ENCODE measurements around the gene ZFYVE26. TPM values are rescaled to one million over a fixed set of nuclear protein-coding genes. Genes with fewer than 3 reads are reported as not detected.

Gene ZFYVE26
- polyA plus RNA-seq, 1 donor from 2014 or later, result 3.7 TPM

Other genes with a start within 250 kb of the ZFYVE26 start
- gene PIGH, start 216.3 kb downstream of the ZFYVE26 start, polyA plus RNA-seq, result 46.6 TPM
- gene ARG2, start 196.7 kb downstream of the ZFYVE26 start, polyA plus RNA-seq, result 1.8 TPM
- gene VTI1B, start 142.0 kb downstream of the ZFYVE26 start, polyA plus RNA-seq, result 84.8 TPM
- gene RDH11, start 120.8 kb downstream of the ZFYVE26 start, polyA plus RNA-seq, result 58.5 TPM
- 0.11 TPM for gene RDH12, start 114.7 kb downstream of the ZFYVE26 start, polyA plus RNA-seq
- gene RAD51B, start 3.2 kb upstream of the ZFYVE26 start, polyA plus RNA-seq, result 24.9 TPM

Measured in IgD-negative memory B cell (primary cell).